Activated CD8-positive, alpha-beta memory T cell treated with anti-CD3 and anti-CD28 coated beads, Interleukin-2, amount 50 U/mL, for 48 hours (primary cell): ENCODE measurements around the gene KIF1A.

Experiments used
- DNase-seq: peaks from one replicate; pipeline ENCODE4 v3.0.0-alpha.2; 2020

KIF1A gene

GRCh38 chr2:240819858-240820606, at the start of gene KIF1A:
TSS of gene KIF1A (minus strand) at chr2:240820219. CDS start at chr2:240797752, 22,467 bp downstream.
- peak; percentile 58 for DNase-seq

GRCh38 chr2:240869109-240869955, 49.3 kb upstream of the KIF1A start:
- no peak for DNase-seq

- no peak for DNase-seq
Observed at GRCh38 chr2:240868286-240869108, 48.5 kb upstream of the KIF1A start, which contains the start of gene AGXT. TSS of gene AGXT (plus strand) at chr2:240868824. CDS start at chr2:240868866, 42 bp downstream.

- no peak for DNase-seq
Observed at GRCh38 chr2:240865391-240865790, 45.4 kb upstream of the KIF1A start.

GRCh38 chr2:240864475-240864874, 44.5 kb upstream of the KIF1A start:
- DNase-seq, result no peak

GRCh38 chr2:240861547-240861946, 41.5 kb upstream of the KIF1A start:
- no peak for DNase-seq

- peak; percentile 40 for DNase-seq
Observed at GRCh38 chr2:240858871-240859270, 38.9 kb upstream of the KIF1A start.

GRCh38 chr2:240858321-240858720, 38.3 kb upstream of the KIF1A start:
- DNase-seq, result no peak

GRCh38 chr2:240857039-240858008, 37.3 kb upstream of the KIF1A start:
- peak; percentile 35 for DNase-seq

GRCh38 chr2:240856151-240856980, 36.3 kb upstream of the KIF1A start:
- peak; percentile 52 for DNase-seq

- DNase-seq, result peak; percentile 39
Observed at GRCh38 chr2:240855670-240856069, 35.7 kb upstream of the KIF1A start.

- peak; percentile 37 for DNase-seq
Observed at GRCh38 chr2:240852671-240853314, 32.8 kb upstream of the KIF1A start.

GRCh38 chr2:240851078-240851991, 31.3 kb upstream of the KIF1A start:
- peak; percentile 94 for DNase-seq

GRCh38 chr2:240850756-240851077, 30.7 kb upstream of the KIF1A start:
- no peak for DNase-seq

GRCh38 chr2:240850026-240850425, 30.0 kb upstream of the KIF1A start:
- no peak for DNase-seq

GRCh38 chr2:240848900-240849680, 29.1 kb upstream of the KIF1A start:
- DNase-seq, result no peak

GRCh38 chr2:240847817-240848216, 27.8 kb upstream of the KIF1A start:
- no peak for DNase-seq

GRCh38 chr2:240846873-240847595, 27.0 kb upstream of the KIF1A start:
- DNase-seq, result no peak
